GM21447 (cell line): Measurements from ENCODE around the gene SPIN2B.

Experiments
- ATAC-seq: cut with Tn5 transposase; IDR thresholded peaks from one replicate; pipeline ENCODE4 v1.9.1; 2021; ENCODE audit not compliant: unreplicated experiment

The SPIN2B gene

GRCh38 chrX:57074458-57074857, 46.9 kb downstream of the SPIN2B start:
- no peak for ATAC-seq

- ATAC-seq, result no peak
Measured at GRCh38 chrX:57070185-57070984, 51.0 kb downstream of the SPIN2B start.
